HG03460 (cell line): ENCODE data around the gene KRTAP5-4.
"Not testable (repeated sequence)": the region's sequence is repeated elsewhere in the genome, so short reads cannot be mapped to it uniquely, and the experiment has no call there.

Experiments used
- ATAC-seq: cut with Tn5 transposase; IDR thresholded peaks from one replicate; pipeline ENCODE4 v1.9.1; 2021; ENCODE audit not compliant: unreplicated experiment

The KRTAP5-4 gene

DNA sequence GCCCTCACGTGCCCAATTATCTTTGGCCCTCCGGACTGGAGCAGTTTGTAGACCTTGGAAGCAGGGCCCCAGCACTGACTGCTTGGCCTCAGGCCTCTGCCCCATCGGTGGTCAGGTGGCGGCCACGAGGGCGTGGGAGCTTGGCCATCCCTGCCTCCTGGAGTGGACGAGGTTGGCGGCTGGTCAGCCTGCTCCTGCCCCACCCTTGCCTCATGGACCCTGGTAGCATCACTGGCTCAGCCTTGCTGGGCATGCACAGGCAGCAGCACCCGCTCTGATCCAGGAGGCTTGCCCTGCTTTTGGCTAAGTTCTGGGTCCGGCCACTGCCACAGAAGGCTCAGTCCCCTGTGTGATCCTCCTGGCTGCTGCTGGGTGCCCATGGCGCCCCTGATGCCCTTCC lies 17.8 kb downstream of the KRTAP5-4 start:
- ATAC-seq, result no peak

DNA sequence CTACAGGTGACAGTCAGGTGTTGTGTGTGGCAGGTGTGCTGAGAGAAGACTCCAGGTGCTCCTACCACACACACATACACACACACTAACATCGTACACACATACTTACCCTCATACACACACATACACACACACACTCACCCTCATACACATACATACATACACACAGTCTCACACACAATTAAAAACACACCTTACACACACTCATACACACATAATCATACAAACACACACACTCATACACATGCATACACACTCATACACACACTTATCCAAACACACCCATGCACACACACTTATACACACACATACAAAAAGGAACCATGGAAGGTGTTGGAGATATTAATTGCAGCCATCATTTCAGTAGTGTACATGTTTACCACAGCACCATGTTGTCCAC lies 18.3 kb downstream of the KRTAP5-4 start:
- ATAC-seq, result no peak

- not testable (repeated sequence) for ATAC-seq
Measured at GRCh38 chr11:1601663-1602062, 20.3 kb downstream of the KRTAP5-4 start.

DNA sequence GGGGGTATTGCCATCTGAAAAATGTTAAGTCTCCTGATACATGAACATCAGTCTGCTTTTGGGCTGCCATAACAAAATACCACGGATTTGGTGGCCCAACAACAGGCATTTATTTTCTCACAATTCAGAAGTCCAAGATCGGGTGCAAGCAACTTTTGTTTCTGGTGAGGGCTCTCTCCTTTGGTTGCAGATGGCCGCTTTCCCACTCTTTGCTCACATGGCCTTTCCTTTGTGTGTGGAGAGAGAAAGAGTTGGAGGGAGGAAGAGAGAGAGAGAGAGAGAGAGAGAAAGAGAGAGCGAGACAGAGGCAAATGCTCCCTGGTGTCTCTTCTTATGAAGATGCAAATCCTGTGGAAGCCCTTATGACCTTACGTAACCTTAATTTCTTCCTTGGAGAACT lies 21.3 kb downstream of the KRTAP5-4 start:
- no peak for ATAC-seq

DNA sequence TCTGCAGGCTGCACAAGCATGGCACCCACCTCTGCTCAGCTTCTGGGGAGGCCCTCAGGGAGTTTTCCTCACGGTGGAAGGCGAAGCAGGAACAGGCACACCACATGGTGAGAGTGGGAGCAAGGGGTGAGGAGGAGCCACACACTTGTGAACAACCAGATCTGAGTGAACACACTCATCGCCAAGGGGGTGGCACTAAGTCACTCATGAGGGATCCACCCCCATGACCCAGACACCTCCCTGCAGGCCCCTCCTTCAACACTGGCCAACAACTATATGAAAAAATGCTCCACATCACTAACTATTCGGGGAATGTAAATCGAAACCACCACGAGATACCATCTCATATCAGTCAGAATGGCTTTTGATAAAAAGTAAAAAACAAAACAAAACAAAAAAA lies 23.1 kb downstream of the KRTAP5-4 start:
- no peak for ATAC-seq

DNA sequence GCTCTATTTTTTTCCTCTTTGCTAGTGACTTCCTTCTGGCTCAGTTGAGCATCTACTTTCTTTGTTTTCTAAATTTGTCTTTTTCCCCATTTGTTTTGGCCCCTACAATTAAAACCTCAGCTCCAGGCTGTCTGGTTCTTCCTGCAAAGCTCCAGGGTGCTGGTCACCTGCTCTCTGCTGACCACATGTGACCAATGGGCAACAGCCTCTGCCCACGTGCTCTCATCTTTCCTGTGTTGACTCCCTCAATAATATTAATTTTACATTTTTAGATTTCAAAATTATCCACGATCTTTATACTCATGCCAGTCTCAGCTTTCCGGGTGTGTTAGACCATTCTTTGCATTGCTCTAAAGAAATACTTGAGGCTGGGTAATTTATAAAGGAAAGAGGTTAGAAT lies 23.5 kb downstream of the KRTAP5-4 start:
- ATAC-seq, result not testable (repeated sequence)

DNA sequence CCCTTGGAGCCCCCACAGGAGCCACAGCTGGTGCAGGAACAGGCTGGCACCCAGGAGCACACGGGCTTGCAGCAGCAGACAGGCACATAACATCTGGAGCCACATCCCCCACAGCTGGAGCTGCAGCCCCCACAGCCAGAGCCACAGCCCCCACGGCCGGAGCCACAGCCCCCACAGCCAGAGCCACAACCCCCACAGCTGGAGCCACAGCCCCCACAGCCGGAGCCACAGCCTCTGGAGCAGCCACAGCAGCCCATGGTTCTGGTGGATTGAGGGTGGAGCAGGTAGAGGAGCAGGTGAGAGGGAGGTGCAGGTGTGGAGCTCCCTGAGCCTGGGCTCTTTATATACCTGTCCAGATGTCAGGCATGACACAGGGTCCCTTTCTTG lies 24.0 kb downstream of the KRTAP5-4 start, which contains the start of gene KRTAP5-2:
Gene KRTAP5-2, minus strand, starts transcription at position 301 of the 387 bp plus-strand sequence. Its CDS starts 44 bp downstream, at position 257.
- ATAC-seq, result no peak

DNA sequence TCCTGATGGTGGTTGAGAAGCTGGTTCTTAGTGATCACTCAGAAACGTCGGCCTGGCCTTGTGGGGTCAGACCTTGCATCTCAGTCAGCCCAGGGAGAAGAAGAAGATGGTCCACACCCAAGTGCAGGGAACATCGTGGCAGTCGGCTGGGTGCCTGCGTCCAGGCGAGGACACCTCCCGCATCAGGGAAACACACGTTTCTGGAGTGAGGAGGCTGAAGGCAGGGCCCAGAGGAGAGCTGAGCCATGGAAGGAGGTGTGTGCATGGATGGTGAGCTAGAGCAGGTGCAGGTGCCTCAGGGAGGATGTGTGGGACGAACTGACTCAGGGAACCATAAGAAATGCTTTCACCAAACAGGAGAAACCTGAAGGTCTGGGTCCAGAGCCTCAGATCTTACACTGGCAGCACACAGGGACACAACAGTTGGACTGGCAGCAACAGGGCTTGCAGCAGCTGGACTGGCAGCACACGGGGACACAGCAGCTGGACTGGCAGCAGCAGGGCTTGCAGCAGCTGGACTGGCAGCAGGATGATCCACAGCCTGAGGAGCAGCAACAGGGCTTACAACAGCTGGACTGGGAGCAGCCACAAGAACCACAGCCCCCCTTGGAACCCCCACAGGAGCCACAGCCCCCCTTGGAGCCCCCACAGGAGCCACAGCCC lies 24.5 kb downstream of the KRTAP5-4 start:
- ATAC-seq, result no peak

GRCh38 chr11:1596576-1597121 lies 25.3 kb downstream of the KRTAP5-4 start:
- not testable (repeated sequence) for ATAC-seq

GRCh38 chr11:1595994-1596575 lies 25.9 kb downstream of the KRTAP5-4 start:
- not testable (repeated sequence) for ATAC-seq

DNA sequence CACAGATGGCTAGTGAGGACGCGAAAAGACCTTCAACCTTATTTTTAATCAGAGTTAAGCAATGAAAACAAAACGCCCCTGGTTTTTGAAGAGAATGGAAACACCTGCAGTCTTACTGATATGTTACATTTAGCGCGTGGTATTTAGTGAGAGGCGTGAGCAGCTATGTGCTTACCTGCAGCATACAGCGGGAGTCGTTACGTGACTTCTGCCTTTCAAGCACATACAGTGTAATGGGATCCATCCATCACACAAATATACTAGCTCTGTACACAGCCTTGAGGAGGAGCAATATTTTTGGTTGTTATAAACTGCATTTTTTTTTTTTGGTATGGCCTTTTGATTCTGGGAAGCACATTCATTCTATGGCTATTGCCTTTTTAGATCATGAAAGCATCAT lies 29.3 kb downstream of the KRTAP5-4 start:
- ATAC-seq, result no peak

DNA sequence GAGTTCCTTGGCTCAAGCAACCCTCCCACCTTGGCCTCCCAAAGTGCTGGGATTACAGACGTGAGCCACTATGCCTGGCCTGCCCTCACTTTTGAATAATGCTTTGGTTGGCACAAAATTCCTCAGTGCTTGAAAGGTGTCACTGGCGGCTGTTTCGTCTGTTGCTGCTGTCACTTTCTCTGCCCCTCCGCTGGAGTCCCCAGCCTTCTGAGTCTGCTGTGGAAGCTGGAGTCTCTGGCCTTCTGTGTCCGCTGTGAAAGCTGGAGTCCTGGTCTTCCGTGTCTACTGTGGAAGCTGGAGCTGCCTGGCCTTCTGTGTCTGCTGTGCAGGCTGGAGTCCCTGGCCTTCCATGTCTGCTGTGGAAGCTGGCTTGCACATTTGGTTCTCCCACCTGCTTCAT lies 31.9 kb downstream of the KRTAP5-4 start:
- no peak for ATAC-seq

GRCh38 chr11:1589191-1589963 lies 32.6 kb downstream of the KRTAP5-4 start:
- not testable (repeated sequence) for ATAC-seq

DNA sequence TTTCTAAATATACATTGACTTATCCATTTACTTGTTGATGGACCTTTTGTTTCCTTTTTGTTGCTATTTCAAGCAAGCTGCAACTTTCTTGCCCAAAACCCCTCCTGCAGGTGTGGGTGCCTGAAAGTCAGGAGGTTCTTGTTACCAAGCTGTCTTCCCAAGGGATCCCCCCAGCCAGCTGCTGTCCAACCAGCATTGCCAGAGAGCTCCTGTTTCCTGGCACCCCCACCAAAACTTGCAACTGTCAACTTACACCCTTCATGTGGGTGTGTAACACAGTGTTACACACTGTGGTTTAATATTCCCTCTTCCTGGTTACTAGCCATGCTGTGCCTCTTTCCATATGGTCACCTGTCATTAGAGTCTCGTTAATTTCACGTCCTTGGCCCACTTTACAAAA lies 35.2 kb downstream of the KRTAP5-4 start:
- ATAC-seq, result no peak

DNA sequence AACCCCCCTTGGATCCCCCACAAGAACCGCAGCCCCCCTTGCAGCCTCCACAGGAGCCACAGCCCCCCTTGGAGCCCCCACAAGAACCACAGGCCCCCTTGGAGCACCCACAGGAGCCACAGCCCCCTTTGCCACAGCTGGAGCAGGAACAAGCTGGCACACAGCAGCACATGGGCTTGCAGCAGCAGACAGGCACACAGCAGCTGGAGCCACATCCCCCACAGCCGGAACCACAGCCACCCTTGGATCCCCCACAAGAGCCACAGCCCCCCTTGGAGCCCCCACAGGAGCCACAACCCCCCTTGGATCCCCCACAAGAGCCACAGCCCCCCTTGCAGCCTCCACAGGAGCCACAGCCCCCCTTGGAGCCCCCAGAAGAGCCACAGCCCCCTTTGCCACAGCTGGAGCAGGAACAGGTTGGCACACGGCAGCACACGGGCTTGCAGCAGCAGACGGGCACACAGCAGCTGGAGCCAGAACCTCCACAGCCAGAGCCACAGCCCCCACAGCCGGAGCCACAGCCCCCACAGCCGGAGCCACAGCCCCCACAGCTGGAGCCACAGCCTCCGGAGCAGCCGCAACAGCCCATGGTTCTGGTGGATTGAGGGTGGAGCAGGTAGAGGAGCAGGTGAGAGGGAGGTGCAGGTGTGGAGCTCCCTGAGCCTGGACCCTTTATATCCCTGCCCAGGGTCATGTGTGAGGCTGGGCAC lies 37.1 kb downstream of the KRTAP5-4 start, which contains the start of gene KRTAP5-1:
Gene KRTAP5-1, minus strand, starts transcription at position 623 of the 710 bp plus-strand sequence. Its CDS starts 34 bp downstream, at position 589.
- ATAC-seq, result not testable (repeated sequence)

DNA sequence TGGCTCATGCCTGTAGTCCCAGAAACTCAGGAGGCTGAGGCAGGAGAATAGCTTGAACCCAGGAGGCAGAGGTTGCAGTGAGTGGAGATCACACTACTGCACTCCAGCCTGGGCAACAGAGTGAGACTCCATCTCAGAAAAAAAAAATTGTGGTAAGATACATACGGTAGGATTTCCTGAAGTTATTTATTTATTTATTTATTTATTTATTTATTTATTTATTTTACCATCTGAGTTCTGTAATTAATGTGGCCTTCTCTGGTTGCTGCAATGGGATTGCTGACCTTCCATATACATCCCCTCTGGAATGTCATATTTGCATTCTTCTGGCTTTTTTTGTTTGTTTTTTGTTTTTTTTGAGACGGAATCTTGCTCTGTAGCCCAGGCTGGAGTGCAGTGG lies 39.0 kb downstream of the KRTAP5-4 start:
- ATAC-seq, result not testable (repeated sequence)

DNA sequence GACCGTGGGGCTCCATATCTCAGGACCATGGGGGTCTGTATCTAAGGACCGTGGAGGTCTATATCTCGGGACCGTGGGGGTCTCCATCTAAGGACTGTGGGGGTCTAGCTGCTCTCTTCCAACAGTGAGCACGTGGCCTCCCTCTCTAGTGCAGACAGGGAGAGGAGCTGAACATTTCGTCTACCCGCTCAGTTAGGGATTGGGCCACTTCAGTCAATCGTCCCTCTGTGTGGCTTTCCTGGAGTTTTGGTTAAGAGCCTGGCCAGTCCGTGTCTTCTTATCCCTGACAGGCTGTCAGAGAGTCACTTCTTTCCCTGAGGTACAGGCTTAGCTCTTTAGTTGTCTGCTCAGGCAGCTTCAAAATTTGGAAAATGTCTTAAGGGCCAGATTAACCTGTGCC lies 40.0 kb downstream of the KRTAP5-4 start:
- ATAC-seq, result no peak

- no peak for ATAC-seq
Measured at GRCh38 chr11:1576825-1577224, 45.1 kb downstream of the KRTAP5-4 start.

GRCh38 chr11:1575756-1576155 lies 46.2 kb downstream of the KRTAP5-4 start:
- not testable (repeated sequence) for ATAC-seq

GRCh38 chr11:1574933-1575242 lies 47.0 kb downstream of the KRTAP5-4 start:
- ATAC-seq, result no peak
